Superior temporal gyrus (tissue), 1 donor: ENCODE results near the gene SLC44A1.

Experiments used
- DNase-seq: peaks from one replicate; pipeline ENCODE4 v3.0.0-alpha.2; 2016; ENCODE audit errors: extremely low spot score

The SLC44A1 gene

GRCh38 chr9:105466898-105467455 is 222.5 kb downstream of the SLC44A1 start:
- DNase-seq, result no peak

- no peak for DNase-seq
These were observed 224.4 kb downstream of the SLC44A1 start for GRCh38 chr9:105468875-105469274.

DNA sequence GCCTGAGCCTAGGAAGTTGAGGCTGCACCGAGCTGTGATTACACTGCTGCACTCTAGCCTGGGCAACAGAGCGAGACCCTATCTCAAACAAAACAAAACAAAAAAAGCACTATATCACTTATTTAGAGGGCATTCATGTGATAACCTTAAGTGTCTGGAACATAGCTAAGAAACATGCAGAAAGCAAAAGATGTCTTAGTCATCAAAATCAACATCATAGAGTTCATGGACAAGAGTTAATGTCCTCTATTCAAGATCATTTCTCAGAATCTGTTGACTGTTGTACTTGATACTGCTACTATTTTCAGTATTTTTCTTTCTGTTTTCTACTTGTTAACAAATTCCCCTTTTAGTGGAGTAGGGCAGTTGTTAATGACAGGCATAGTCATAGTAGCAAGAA is 228.8 kb downstream of the SLC44A1 start:
- DNase-seq, result no peak

GRCh38 chr9:105475302-105475701 is 230.9 kb downstream of the SLC44A1 start:
- peak; percentile 72 for DNase-seq

DNA sequence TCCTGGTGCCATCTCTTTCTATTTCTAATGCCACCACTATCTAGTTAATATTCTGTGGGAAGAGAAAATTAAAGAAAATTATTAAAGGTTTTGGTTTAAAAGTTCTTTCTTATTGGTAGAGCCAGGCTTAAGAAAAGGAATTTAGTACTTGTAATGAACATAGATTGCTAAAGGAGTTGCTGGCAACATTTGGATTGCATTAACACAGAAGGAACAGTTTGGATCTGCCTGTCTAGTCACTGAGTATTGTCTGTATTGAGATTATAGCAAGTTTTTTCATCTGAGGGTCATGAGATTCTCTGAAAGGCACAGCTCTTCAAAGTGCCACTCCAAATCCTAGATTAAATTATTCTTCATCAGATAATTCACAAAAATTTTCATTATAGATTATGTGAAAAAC is 235.4 kb downstream of the SLC44A1 start:
- DNase-seq, result no peak

DNA sequence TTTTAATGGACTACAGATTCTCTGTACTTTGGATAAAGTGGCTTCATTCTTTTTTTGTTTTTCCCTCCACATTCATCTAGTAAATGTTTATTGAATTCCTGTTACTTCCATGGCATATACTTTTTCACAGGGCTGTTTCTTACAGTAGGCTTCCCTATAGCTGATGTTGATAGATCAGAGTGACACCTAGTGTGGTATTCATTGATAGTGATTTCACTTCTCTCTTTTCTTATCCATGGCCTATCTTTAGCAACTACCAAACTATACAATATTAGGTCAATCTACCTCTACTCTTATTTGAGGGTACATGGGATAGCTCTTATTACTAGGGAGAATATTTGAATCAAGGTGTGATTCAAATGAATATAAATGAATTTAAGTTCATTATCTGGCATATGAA is 239.2 kb downstream of the SLC44A1 start:
- no peak for DNase-seq

GRCh38 chr9:105484226-105484625 is 239.8 kb downstream of the SLC44A1 start:
- DNase-seq, result no peak

GRCh38 chr9:105485131-105485530 is 240.7 kb downstream of the SLC44A1 start:
- DNase-seq, result no peak
